Upper lobe of left lung (tissue), 4 donors: ENCODE results near the gene OR2AG2.

Experiments used
- CTCF ChIP-seq, 6 experiments: fragments of 450-650 bp in 4 of 6; fragments of 200-600 bp in 2 of 6; sonication (generic) in 2 of 6; IDR thresholded peaks; one replicate each; pipeline ENCODE4 v1.5.1; 2016 to 2019; ENCODE audit warnings: antibody characterized with exemption in 6 of 6
- EP300 ChIP-seq, 4 donors: sonication (generic); formaldehyde crosslinking; IDR thresholded peaks; one replicate each; pipeline ENCODE4 v1.5.1; 2017; ENCODE audit warnings: antibody characterized with exemption in 4 of 4, control low read depth in 2 of 4

GRCh38 chr11:6717426-6717825 lies 54.4 kb downstream of the OR2AG2 start:
- TF ChIP-seq EP300 (IDR thresholded peaks at IDR 0.05) (no peak), CTCF (IDR thresholded peaks at IDR 0.05) (no peak)
